Hippocampal formation (tissue), 2 donors: ENCODE data around the gene SEMA3E.

Experiments used
- DNase-seq, 2 donors: peaks; one replicate each; lab custom pipeline; 2025; lab: John Stamatoyannopoulos, UW

Gene SEMA3E

GRCh38 chr7:83640731-83641537 lies 8.0 kb downstream of the SEMA3E start:
- DNase-seq: no peak

- no peak for DNase-seq
Observed at GRCh38 chr7:83640240-83640639, 8.7 kb downstream of the SEMA3E start.

- DNase-seq: no peak
Observed at GRCh38 chr7:83633516-83633915, 15.4 kb downstream of the SEMA3E start.

GRCh38 chr7:83629117-83629880 lies 19.6 kb downstream of the SEMA3E start:
- DNase-seq: no peak

- no peak for DNase-seq
Observed at GRCh38 chr7:83617858-83618257, 31.1 kb downstream of the SEMA3E start.

- DNase-seq: no peak
Observed at GRCh38 chr7:83614112-83614511, 34.8 kb downstream of the SEMA3E start.

- DNase-seq: no peak
Observed at GRCh38 chr7:83613232-83613631, 35.7 kb downstream of the SEMA3E start.

- DNase-seq: no peak
Observed at GRCh38 chr7:83611776-83612175, 37.2 kb downstream of the SEMA3E start.

GRCh38 chr7:83610649-83611304 lies 38.2 kb downstream of the SEMA3E start:
- no peak for DNase-seq

- no peak for DNase-seq
Observed at GRCh38 chr7:83608716-83609115, 40.2 kb downstream of the SEMA3E start.

- DNase-seq: no peak
Observed at GRCh38 chr7:83603649-83604048, 45.3 kb downstream of the SEMA3E start.

- no peak for DNase-seq
Observed at GRCh38 chr7:83599131-83599530, 49.8 kb downstream of the SEMA3E start.

- no peak for DNase-seq
Observed at GRCh38 chr7:83593921-83594475, 54.9 kb downstream of the SEMA3E start.

- DNase-seq: no peak
Observed at GRCh38 chr7:83588602-83589240, 60.2 kb downstream of the SEMA3E start.

- no peak for DNase-seq
Observed at GRCh38 chr7:83586281-83586680, 62.7 kb downstream of the SEMA3E start.

- no peak for DNase-seq
Observed at GRCh38 chr7:83581667-83582435, 67.1 kb downstream of the SEMA3E start.

- no peak for DNase-seq
Observed at GRCh38 chr7:83579740-83580139, 69.2 kb downstream of the SEMA3E start.

GRCh38 chr7:83575436-83575835 lies 73.5 kb downstream of the SEMA3E start:
- no peak for DNase-seq

GRCh38 chr7:83574616-83575015 lies 74.3 kb downstream of the SEMA3E start:
- DNase-seq: no peak

GRCh38 chr7:83562960-83563359 lies 86.0 kb downstream of the SEMA3E start:
- DNase-seq: no peak

GRCh38 chr7:83562289-83562688 lies 86.7 kb downstream of the SEMA3E start:
- DNase-seq: no peak
